Effector CD4-positive, alpha-beta T cell (primary cell): ENCODE results near the gene FRY.
A peak's percentile ranks its signal among the peaks of the same experiment; 100 is the strongest.
"Not testable (repeated sequence)": the region's sequence is repeated elsewhere in the genome, so short reads cannot be mapped to it uniquely, and the experiment has no call there.

ENCODE experiments used
- DNase-seq: peaks from one replicate; pipeline ENCODE4 v3.0.0-alpha.2; 2020
- total RNA-seq: gene quantifications from one replicate; lab custom pipeline; 2026; lab: John Stamatoyannopoulos, UW

FRY gene
- total RNA-seq = 19.7 reads per million, percentile 46 among the genes with 10 or more reads in this experiment

GRCh38 chr13:32031025-32031814 lies at the start of gene FRY:
FRY (plus strand) TSS chr13:32031774; CDS start chr13:32031796, 22 bp downstream.
- DNase-seq = peak; percentile 7

GRCh38 chr13:31982124-31982523 lies 49.5 kb upstream of the FRY start:
- no peak for DNase-seq

- no peak for DNase-seq
These were observed 49.0 kb upstream of the FRY start for GRCh38 chr13:31982540-31982939.

DNA sequence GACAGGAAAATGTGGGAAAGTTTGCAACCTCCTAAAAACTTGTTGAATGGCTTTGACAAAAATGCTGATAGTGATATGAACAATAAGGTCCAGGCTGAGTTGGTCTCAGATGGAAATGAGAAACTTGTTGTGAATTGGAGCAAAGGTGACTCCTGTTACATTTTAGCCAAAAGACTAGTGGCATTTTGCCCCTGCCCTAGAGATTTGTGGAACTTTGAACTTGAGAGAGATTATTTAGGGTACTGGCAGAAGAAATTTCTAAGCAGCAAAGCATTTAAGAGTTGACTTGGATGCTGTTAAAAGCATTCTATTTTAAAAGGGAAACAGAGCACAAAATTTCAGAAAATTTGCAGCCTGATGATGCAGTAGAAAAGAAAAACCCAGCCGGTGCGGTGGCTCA lies 47.9 kb upstream of the FRY start:
- DNase-seq = not testable (repeated sequence)

DNA sequence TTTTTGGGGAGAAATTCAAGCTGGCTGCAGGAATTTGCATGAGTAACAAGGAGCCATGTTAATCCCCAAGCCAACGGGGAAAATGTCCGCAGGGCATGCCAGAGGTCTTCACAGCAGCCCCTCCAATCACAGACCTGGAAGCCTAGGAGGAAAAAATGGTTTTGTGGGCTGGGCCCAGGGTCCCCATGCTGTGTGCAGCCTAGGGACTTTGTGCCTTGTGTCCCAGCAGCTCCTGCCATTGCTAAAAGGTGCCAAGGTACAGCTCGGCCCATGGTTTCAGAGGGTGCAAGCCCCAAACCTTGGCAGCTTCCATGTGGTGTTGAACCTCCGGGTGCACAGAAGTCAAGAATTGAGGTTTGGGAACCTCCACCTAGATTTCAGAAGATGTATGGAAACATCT lies 47.2 kb upstream of the FRY start:
- DNase-seq = not testable (repeated sequence)

- no peak for DNase-seq
These were observed 44.7 kb upstream of the FRY start for GRCh38 chr13:31986676-31987470.

DNA sequence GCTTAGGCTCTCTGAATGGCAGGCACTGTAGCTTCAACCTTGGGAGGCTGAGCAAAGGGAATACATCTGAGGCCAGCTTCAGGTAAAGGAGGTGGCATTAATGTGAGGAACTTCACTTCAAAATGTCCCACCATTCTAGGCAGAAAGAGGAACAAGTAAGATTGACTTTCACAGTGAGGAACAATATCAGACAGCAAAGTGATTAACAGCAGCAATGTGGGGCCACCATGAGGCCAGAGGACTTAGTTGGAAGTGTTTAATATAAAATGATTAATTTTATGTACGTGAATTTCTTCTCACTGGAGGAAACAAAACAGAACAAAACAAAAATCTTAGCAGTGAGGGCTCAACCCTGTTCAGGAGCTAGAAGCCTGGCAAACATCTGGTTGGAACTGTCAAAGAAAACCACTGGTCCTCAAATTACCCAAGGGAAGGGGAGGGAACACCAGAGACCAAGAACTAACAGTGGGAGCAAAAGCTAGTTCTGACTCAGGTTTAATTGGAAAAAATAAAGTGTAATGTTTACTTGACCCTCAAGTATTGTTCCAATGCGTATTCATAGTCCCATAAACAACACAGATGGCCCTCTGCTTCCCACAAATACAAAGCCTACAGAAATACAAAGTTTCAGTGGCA lies 43.9 kb upstream of the FRY start:
- no peak for DNase-seq

GRCh38 chr13:31994367-31994766 lies 37.2 kb upstream of the FRY start:
- not testable (repeated sequence) for DNase-seq

- no peak for DNase-seq
These were observed 35.0 kb upstream of the FRY start for GRCh38 chr13:31996601-31997000.

DNA sequence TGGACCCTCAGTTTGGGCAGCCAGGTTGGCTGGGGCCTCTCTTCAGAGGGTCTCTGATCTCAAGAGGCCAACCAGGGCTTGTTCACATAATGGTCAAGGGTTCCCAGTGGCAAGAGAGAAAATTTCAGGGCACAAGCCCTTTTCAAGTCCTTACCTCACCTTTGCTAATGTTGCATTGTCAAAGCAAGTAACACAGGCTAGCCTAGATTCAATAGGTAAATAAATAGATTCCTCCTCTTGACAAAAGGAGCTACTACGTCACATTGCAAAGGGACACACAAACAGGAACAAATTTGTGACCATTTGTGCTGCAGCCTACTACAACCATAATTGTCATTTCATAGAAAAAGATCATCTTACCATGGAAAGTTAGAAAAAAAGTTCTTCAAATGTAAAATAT lies 33.9 kb upstream of the FRY start:
- no peak for DNase-seq

DNA sequence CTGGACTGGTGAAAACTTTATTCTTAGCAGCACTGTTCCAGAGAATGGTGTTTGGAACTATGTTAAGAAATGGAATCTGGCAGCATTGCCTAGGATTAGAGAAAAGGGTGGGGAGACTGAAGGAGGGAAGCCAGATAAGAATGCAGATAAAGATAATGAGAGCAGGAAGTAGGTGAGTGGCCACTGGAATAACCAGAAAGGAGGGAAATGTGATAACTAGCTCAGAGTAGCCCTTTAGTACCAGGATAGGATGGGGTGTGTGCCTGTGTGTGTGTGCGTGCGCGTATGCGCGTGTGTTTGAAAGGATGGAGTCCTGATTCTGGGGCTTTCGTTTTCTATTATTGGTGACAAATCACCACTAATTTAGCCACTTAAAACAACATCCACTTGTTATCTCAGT lies 33.4 kb upstream of the FRY start:
- DNase-seq = no peak

DNA sequence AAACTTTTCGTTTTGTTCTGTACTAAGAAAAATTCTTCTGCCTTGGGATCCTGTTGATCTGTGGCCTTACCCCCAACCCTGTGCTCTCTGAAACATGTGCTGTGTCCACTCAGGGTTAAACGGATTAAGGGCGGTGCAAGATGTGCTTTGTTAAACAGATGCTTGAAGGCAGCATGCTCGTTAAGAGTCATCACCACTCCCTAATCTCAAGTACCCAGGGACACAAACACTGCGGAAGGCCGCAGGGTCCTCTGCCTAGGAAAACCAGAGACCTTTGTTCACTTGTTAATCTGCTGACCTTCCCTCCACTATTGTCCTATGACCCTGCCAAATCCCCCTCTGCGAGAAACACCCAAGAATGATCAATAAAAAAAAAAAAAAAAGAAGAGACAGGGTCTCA lies 30.8 kb upstream of the FRY start:
- not testable (repeated sequence) for DNase-seq

DNA sequence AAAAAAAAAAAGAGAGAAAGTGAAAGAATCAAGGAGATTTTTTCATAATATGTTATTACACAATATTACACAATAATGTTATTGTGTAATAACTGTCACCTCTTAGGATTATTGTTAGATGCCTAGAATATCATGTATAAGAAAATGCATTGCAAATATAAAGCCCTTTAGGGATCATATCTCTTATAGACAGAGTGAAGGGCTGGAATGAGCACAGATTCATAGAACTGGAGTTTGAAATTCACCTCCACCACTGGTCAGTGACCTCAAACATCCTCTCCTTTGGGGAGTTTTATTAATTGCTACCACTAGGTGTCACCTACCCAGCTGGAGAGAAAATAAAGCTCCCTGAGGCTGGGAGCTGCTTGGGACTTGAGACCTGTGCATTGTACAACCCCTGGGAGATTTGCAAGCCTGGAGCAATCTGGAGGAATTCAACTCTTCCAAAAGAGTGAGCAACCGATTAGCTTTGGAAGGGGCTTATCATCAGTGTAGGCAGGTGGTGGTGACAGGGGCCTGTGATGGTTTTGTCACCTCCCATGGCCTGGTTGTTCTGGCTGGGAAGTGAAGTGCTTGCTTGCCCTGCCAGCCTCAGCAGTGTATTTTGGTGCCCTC lies 30.3 kb upstream of the FRY start:
- no peak for DNase-seq

DNA sequence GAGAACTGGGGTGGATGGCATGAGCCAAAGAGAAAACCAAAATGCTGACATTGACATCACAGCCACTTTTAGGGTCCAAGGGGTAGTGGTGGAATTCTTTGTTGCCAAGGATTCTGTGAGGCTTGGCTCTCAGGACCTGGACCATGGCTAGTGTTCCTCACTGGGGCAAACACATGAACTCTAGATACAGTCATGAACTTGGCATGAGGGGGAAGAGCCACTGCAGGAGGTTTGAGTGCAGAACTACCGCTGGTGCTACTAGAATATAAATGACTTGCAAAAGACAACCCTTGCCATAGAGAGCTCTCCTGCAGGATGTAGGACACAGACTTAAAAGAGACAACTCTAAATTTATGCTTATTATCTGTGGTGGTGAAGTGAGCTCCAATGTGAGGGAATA lies 29.8 kb upstream of the FRY start:
- no peak for DNase-seq

- no peak for DNase-seq
These were observed 28.7 kb upstream of the FRY start for GRCh38 chr13:32002873-32003272.

DNA sequence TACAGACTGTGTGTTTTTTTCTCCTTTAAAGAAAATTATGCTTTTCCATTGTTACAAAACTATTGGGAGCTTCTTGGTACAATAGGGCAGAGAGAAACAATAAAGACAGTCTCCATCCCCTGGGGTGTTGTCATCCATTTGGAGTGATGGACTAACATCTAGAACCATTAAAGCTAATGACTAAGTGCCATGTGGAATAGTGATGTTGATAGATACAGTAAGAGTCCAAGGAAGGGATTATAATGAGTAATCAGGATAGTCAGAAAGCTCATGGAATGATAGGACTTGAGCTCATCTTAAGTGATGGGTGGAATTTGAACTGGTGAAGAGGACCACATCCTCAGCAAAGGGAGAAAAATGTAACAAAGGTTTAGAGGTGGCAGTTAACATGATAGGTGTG lies 24.1 kb upstream of the FRY start:
- DNase-seq = no peak

DNA sequence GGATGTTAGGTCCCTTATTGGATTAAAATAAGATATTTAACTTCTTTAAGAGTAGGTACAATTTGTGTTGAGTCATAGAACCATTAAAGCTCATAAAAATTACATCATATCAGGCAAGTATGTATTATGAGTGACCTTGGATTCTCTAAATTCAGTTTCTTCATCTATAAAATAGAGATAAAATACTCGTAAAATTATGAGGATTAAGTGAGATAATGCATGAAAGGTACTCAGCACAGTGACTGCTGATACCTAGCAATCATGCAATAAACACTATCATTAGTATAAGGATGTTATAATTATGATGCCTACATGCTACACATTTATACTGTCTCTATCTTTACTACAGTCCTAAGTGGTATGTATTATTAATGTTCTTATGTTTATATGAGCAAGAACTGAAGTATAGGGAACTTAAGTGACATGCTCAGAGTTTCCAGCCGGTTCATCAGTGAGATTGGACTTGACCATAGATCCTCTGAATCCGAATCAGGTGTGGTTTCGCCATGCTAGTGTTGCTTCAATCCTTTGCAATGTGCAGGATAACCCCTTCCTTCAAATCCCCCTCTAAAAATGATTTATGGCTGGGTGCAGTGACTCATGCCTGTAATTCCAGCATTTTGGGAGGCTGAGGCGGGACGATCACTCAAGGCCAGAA lies 22.9 kb upstream of the FRY start:
- no peak for DNase-seq

DNA sequence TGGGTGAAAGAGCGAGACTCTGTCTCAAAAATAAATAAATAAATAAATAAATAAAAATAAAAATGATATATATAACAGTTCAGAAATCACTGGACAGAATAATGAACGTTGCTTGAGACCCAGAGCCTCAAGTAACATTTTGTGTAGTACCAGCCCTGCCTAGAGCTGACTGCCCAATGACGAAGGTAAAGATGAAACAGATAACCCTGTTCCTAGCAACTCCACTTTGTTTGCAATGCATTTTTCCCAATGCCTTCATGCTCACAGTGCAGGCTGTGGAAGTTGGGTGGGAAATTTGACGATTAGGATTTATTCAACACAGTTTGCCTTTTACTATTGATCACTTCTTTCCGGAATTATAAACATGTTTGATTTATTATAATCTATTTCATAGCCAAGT lies 22.2 kb upstream of the FRY start:
- DNase-seq = no peak

GRCh38 chr13:32010136-32010535 lies 21.4 kb upstream of the FRY start:
- no peak for DNase-seq

- DNase-seq = no peak
These were observed 19.6 kb upstream of the FRY start for GRCh38 chr13:32011971-32012370.

DNA sequence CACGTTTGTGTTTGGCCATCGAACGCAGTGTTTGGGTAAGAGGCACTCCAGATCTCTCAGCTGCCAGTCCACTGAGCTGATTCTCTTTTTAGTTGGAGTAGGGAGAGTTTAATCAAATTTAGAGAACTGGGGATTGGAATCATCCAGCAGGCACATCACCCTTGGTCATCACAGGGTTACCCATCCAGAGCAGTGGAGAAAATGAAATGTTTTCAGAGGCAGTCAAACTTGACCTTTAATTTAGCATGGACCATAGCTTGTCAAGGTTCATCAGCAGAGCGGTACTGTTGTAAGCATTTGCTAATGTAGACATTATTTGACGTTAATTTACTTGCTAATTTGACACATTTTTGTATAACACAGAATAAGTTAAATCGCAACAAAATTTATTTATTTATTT lies 18.4 kb upstream of the FRY start:
- no peak for DNase-seq

- DNase-seq = no peak
These were observed 15.5 kb upstream of the FRY start for GRCh38 chr13:32016119-32016518.

- no peak for DNase-seq
These were observed 14.9 kb upstream of the FRY start for GRCh38 chr13:32016631-32017030.
